NCI-H1930 (cell line): Measurements from ENCODE around the gene SLC6A11.

Experiments
- DNase-seq, 2 experiments: peaks; one replicate each; lab custom pipeline; 2025; lab: John Stamatoyannopoulos, UW

Gene SLC6A11

GRCh38 chr3:10790713-10791112 lies 25.3 kb upstream of the SLC6A11 start:
- DNase-seq: no peak

GRCh38 chr3:10792208-10792607 lies 23.8 kb upstream of the SLC6A11 start:
- DNase-seq: no peak

- no peak for DNase-seq
Observed at GRCh38 chr3:10798600-10799367, 17.2 kb upstream of the SLC6A11 start.

- no peak for DNase-seq
Observed at GRCh38 chr3:10804183-10804648, 11.8 kb upstream of the SLC6A11 start.

GRCh38 chr3:10806006-10806405 lies 10.0 kb upstream of the SLC6A11 start:
- DNase-seq: no peak

- no peak for DNase-seq
Observed at GRCh38 chr3:10808130-10808735, 7.8 kb upstream of the SLC6A11 start.

- DNase-seq: no peak
Observed at GRCh38 chr3:10808974-10809373, 7.1 kb upstream of the SLC6A11 start.

GRCh38 chr3:10810376-10810775 lies 5.7 kb upstream of the SLC6A11 start:
- DNase-seq: no peak

- DNase-seq: no peak
Observed at GRCh38 chr3:10813425-10813824, 2.6 kb upstream of the SLC6A11 start.

- DNase-seq: no peak
Observed at GRCh38 chr3:10814623-10815022, 1.4 kb upstream of the SLC6A11 start.

- no peak for DNase-seq
Observed at GRCh38 chr3:10815487-10815886, 541 bp upstream of the SLC6A11 start.

GRCh38 chr3:10816863-10817253 lies 830 bp downstream of the SLC6A11 start:
- no peak for DNase-seq

GRCh38 chr3:10817506-10817905 lies 1.5 kb downstream of the SLC6A11 start:
- no peak for DNase-seq

- DNase-seq: no peak
Observed at GRCh38 chr3:10822055-10822454, 6.0 kb downstream of the SLC6A11 start.

- no peak for DNase-seq
Observed at GRCh38 chr3:10822708-10823515, 6.9 kb downstream of the SLC6A11 start.

GRCh38 chr3:10823516-10823818 lies 7.4 kb downstream of the SLC6A11 start:
- no peak for DNase-seq

GRCh38 chr3:10824468-10824867 lies 8.4 kb downstream of the SLC6A11 start:
- no peak for DNase-seq

- no peak for DNase-seq
Observed at GRCh38 chr3:10833855-10834414, 17.9 kb downstream of the SLC6A11 start.

GRCh38 chr3:10834951-10835350 lies 18.9 kb downstream of the SLC6A11 start:
- DNase-seq: no peak

- DNase-seq: no peak
Observed at GRCh38 chr3:10835406-10835805, 19.4 kb downstream of the SLC6A11 start.

- no peak for DNase-seq
Observed at GRCh38 chr3:10836676-10837075, 20.6 kb downstream of the SLC6A11 start.

- DNase-seq: no peak
Observed at GRCh38 chr3:10837849-10838248, 21.8 kb downstream of the SLC6A11 start.

- DNase-seq: no peak
Observed at GRCh38 chr3:10839167-10839566, 23.1 kb downstream of the SLC6A11 start.
